H9 (cell line): ENCODE measurements around the gene CXCL14. TPM values are rescaled to one million over a fixed set of nuclear protein-coding genes. Genes with fewer than 3 reads are reported as not detected.
A peak's percentile ranks its signal among the peaks of the same experiment; 100 is the strongest.

Experiments
- DNase-seq: peaks from one replicate; pipeline ENCODE4 v3.0.0-alpha.2; 2017
- H2AFZ ChIP-seq: one replicate; pipeline ENCODE4 v1.6.1; 2013; ENCODE audit warnings: mild to moderate bottlenecking, low read length, control low read depth, moderate library complexity
- H2AK5ac ChIP-seq: 2 replicates; pipeline ENCODE4 v1.6.1; 2013; ENCODE audit warnings: low read length, control low read depth, mixed read lengths; ENCODE audit not compliant: insufficient read length
- H2BK120ac ChIP-seq: one replicate; pipeline ENCODE4 v1.6.1; 2013; ENCODE audit warnings: low read depth, mild to moderate bottlenecking, low read length, control low read depth, inconsistent platforms; ENCODE audit not compliant: poor library complexity, severe bottlenecking
- H2BK12ac ChIP-seq: 2 replicates; pipeline ENCODE4 v1.6.1; 2013; ENCODE audit warnings: low read length, control low read depth, mixed read lengths, low read depth; ENCODE audit not compliant: insufficient read length
- H2BK15ac ChIP-seq: 2 replicates; pipeline ENCODE4 v1.6.1; 2013; ENCODE audit warnings: low read depth, low read length, control low read depth
- H2BK20ac ChIP-seq: one replicate; pipeline ENCODE4 v1.6.1; 2013; ENCODE audit warnings: low read depth, mild to moderate bottlenecking, low read length, control low read depth, inconsistent platforms; ENCODE audit not compliant: poor library complexity, severe bottlenecking
- H2BK5ac ChIP-seq: 2 replicates; pipeline ENCODE4 v1.6.1; 2013; ENCODE audit warnings: low read length, control low read depth, mixed read lengths; ENCODE audit not compliant: insufficient read length
- H3K14ac ChIP-seq: 2 replicates; pipeline ENCODE4 v1.6.1; 2013; ENCODE audit warnings: low read length, control low read depth; ENCODE audit not compliant: insufficient read depth
- H3K18ac ChIP-seq: 2 replicates; pipeline ENCODE4 v1.6.1; 2013; ENCODE audit warnings: low read depth, mild to moderate bottlenecking, mixed read lengths, low read length, control low read depth; ENCODE audit not compliant: insufficient read length
- H3K23ac ChIP-seq: 2 replicates; pipeline ENCODE4 v1.6.1; 2013; ENCODE audit warnings: low read length, control low read depth, mixed read lengths, low read depth; ENCODE audit not compliant: insufficient read length
- H3K23me2 ChIP-seq: 2 replicates; pipeline ENCODE4 v1.6.1; 2013; ENCODE audit warnings: low read depth, mild to moderate bottlenecking, mixed read lengths, low read length, control low read depth; ENCODE audit not compliant: insufficient read length, poor library complexity, severe bottlenecking
- H3K27ac ChIP-seq: 2 replicates; pipeline ENCODE4 v1.5.1; 2013; ENCODE audit warnings: low read length, control low read depth, mixed read lengths, low read depth; ENCODE audit not compliant: insufficient read length
- H3K27me3 ChIP-seq: 2 replicates; pipeline ENCODE4 v1.6.1; 2013; ENCODE audit warnings: low read length, control low read depth, inconsistent platforms; ENCODE audit not compliant: insufficient read depth
- H3K4ac ChIP-seq: 2 replicates; pipeline ENCODE4 v1.6.1; 2013; ENCODE audit warnings: low read depth, mild to moderate bottlenecking, control low read depth, inconsistent platforms, low read length, moderate library complexity
- H3K4me1 ChIP-seq: 2 replicates; pipeline ENCODE4 v1.6.1; 2013; ENCODE audit warnings: low read length, control low read depth, inconsistent platforms; ENCODE audit not compliant: insufficient read depth
- H3K4me2 ChIP-seq: 2 replicates; pipeline ENCODE4 v1.6.1; 2013; ENCODE audit warnings: low read length, control low read depth, mixed read lengths; ENCODE audit not compliant: insufficient read length, insufficient read depth
- H3K56ac ChIP-seq: 2 replicates; pipeline ENCODE4 v1.6.1; 2013; ENCODE audit warnings: low read depth, mild to moderate bottlenecking, mixed read lengths, low read length, control low read depth; ENCODE audit not compliant: insufficient read length
- H3K79me1 ChIP-seq: 2 replicates; pipeline ENCODE4 v1.6.1; 2013; ENCODE audit warnings: low read depth, mild to moderate bottlenecking, moderate library complexity, low read length, control low read depth, inconsistent platforms; ENCODE audit not compliant: insufficient read depth, poor library complexity, severe bottlenecking
- H3K79me2 ChIP-seq: 2 replicates; pipeline ENCODE4 v1.6.1; 2013; ENCODE audit warnings: low read length, control low read depth, inconsistent platforms; ENCODE audit not compliant: insufficient read depth
- H3K9ac ChIP-seq: 2 replicates; pipeline ENCODE4 v1.6.1; 2013; ENCODE audit warnings: low read length, control low read depth, mixed read lengths; ENCODE audit not compliant: insufficient read length; ENCODE audit errors: extremely low read depth
- H3K9me3 ChIP-seq: one replicate; pipeline ENCODE4 v1.6.1; 2013; ENCODE audit warnings: low read depth, low read length, inconsistent platforms; ENCODE audit not compliant: control insufficient read depth
- H3T11ph ChIP-seq: one replicate; pipeline ENCODE4 v1.6.1; 2013; ENCODE audit warnings: mild to moderate bottlenecking, low read length, control low read depth, inconsistent platforms
- H4K20me1 ChIP-seq: one replicate; pipeline ENCODE4 v1.6.1; 2013; ENCODE audit not compliant: control insufficient read depth, insufficient read length, insufficient read depth
- H4K5ac ChIP-seq: 2 replicates; pipeline ENCODE4 v1.6.1; 2013; ENCODE audit warnings: low read depth, mild to moderate bottlenecking, mixed read lengths, low read length, control low read depth; ENCODE audit not compliant: insufficient read length
- H4K8ac ChIP-seq: replicated peaks from 2 replicates; pipeline ENCODE4 v1.6.1; 2013; ENCODE audit warnings: low read length, control low read depth, mixed read lengths, low read depth; ENCODE audit not compliant: insufficient read length
- H4K91ac ChIP-seq: 2 replicates; pipeline ENCODE4 v1.6.1; 2013; ENCODE audit warnings: low read depth, mild to moderate bottlenecking, moderate library complexity, mixed read lengths, low read length, control low read depth; ENCODE audit not compliant: insufficient read length
- H3K27ac Mint-ChIP-seq, 3 experiments: 2 replicates in 2 of 3; 3 replicates in 1 of 3; pipeline ENCODE4 v1.8.0; 2020 to 2021; ENCODE audit warnings: mixed read lengths in 3 of 3, mild to moderate bottlenecking in 1 of 3, moderate library complexity in 1 of 3
- H3K27me3 Mint-ChIP-seq: 2 replicates; pipeline ENCODE4 v1.8.0; 2021; ENCODE audit warnings: low read depth, mild to moderate bottlenecking, moderate library complexity, mixed read lengths
- H3K36me3 Mint-ChIP-seq, 3 experiments: 2 replicates in 2 of 3; 3 replicates in 1 of 3; pipeline ENCODE4 v1.8.0; 2020 to 2021; ENCODE audit warnings: low read depth in 3 of 3, mixed read lengths in 3 of 3; ENCODE audit not compliant: insufficient read depth in 1 of 3
- H3K4me1 Mint-ChIP-seq, 2 experiments: 2 replicates each; pipeline ENCODE4 v1.8.0; 2020; ENCODE audit warnings: mixed read lengths in 2 of 2
- H3K4me3 Mint-ChIP-seq, 2 experiments: 2 replicates in 1 of 2; 3 replicates in 1 of 2; pipeline ENCODE4 v1.8.0; 2020 to 2021; ENCODE audit warnings: mild to moderate bottlenecking in 2 of 2, mixed read lengths in 2 of 2, moderate library complexity in 1 of 2
- H3K9me3 Mint-ChIP-seq, 2 experiments: 2 replicates in 1 of 2; 3 replicates in 1 of 2; pipeline ENCODE4 v1.8.0; 2020; ENCODE audit warnings: mild to moderate bottlenecking in 2 of 2, mixed read lengths in 2 of 2, moderate library complexity in 1 of 2
- CTCF ChIP-seq: fragments of 200-600 bp; sonication (generic); conservative IDR thresholded peaks from 3 replicates; pipeline ENCODE4 v1.8.0; 2021; ENCODE audit warnings: antibody characterized with exemption, mild to moderate bottlenecking
- WGBS: extraction: QIAGEN DNeasy Blood & Tissue Kit; methylation state at CpG from one replicate; pipeline ENCODE4 v1.1.7; 2013; ENCODE audit warnings: missing lambda C conversion rate, low lambda C conversion rate, mixed read lengths; ENCODE audit not compliant: insufficient read length; ENCODE audit errors: extremely low coverage; 5-methylcytosine and 5-hydroxymethylcytosine counted together
- total RNA-seq: library from RNA; stranded (reverse); gene quantifications from 2 replicates; pipeline ENCODE4 v1.2.1, GENCODE V29; 2021

Gene CXCL14
- total RNA-seq, 1 experiment from 2014 or later, result 1.1 TPM

- Histone ChIP-seq H3K4me1 (no peaks in the 10 kb centered on the region), H2BK20ac (no peak overlapping the region), H4K5ac (no peak overlapping the region), H4K8ac (no peak overlapping the region), H3K18ac (no peak overlapping the region), H3K9me3 (no peaks in the 10 kb centered on the region), H2AFZ (no peak overlapping the region), H3T11ph (no peak overlapping the region), H3K9ac (no peak overlapping the region), H3K14ac (no peak overlapping the region), H3K23me2 (no peaks in the 10 kb centered on the region), H2AK5ac (no peak overlapping the region), H4K20me1 (no peaks in the 10 kb centered on the region), H3K79me1 (no peaks in the 10 kb centered on the region), H3K27ac (no peak overlapping the region), H3K23ac (no peak overlapping the region), H4K91ac (no peak overlapping the region), H3K27me3 (no peaks in the 10 kb centered on the region), H3K56ac (no peak overlapping the region), H2BK15ac (no peak overlapping the region), H2BK5ac (no peak overlapping the region), H3K79me2 (no peaks in the 10 kb centered on the region), H2BK120ac (no peak overlapping the region), H3K4ac (no peak overlapping the region), H2BK12ac (no peak overlapping the region), H3K4me2 (no peak overlapping the region)
- peaks cover 49 to 50% of the 10 kb centered on the region in 2 experiments for H3K9me3 Mint-ChIP-seq
- peaks cover 14 to 20% of the 10 kb centered on the region in 2 experiments for H3K4me1 Mint-ChIP-seq
- peak overlapping the region in 1 of 3 experiments; percentile 23; a peak in 1 of 7 replicates for H3K27ac Mint-ChIP-seq
- H3K4me3 Mint-ChIP-seq, result no peak overlapping the region; a peak in 1 of 5 replicates
- no peak for TF ChIP-seq CTCF
- WGBS, result no CpG with 5 or more reads among the region's 4 CpGs
- peak; percentile 56 for DNase-seq
- peaks cover 3% of the 10 kb centered on the region; the same call in 1 of the 2 replicates for H3K27me3 Mint-ChIP-seq
- peaks cover 14 to 42% (median 30%) of the 10 kb centered on the region in 3 experiments for H3K36me3 Mint-ChIP-seq
Observed at GRCh38 chr5:135615581-135616260, 36.9 kb upstream of the CXCL14 start.
